Measurements from ENCODE around the gene DLST. TPM values are rescaled to one million over a fixed set of nuclear protein-coding genes. Genes with fewer than 3 reads are reported as not detected.

DLST gene
- total RNA-seq, 1 donor from 2014 or later = 48.2 TPM

DNA sequence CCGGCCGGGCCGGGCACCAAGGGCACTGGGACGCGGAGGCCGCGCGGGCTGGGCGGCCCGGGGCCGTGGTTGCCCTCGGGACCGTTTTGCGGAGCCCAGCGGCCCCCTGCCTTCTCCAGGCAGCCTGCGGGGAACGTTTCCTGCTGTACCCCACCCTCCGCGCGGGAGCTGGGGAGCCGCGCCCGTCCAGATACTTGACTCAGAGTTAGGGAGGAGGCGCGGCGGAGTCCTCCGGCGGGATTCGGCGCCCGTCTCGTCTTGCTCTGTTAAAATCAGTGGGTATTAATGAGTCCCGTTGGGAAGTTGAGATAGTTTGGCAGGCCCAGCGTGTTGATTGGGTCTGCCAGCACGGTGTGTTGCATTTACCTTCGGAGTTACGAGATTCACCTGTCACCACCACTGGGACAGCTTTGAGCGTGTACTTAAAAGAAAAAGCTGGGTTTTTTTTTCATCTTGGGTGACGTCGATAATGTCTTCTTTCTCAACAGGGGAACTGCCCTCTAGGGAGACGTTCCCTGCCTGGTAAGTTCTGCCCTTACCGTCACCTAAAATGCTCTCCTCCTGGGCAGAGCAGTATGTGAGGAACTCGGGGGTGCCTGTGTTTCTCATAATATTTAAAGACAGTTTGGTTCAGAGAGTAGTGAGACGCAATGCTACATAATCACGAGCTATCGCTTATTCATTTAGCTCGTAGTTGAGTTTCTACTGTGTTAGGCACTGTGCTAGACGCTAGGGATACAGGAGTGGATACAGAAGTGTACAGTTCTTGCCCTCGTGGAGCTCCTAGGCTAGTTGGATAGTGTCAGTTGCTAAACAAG lies 596 bp downstream of the DLST start:
- Histone ChIP-seq H3K36me3 (ENCODE audit: control insufficient read depth, insufficient read depth, low read length) (peaks cover 2% of the 10 kb centered on the region), H3K4me3 (ENCODE audit: low read depth, low read length) (peak overlapping the region; percentile 62), H3K27me3 (ENCODE audit: control insufficient read depth, insufficient read depth, low read length) (no peaks in the 10 kb centered on the region)
- TF ChIP-seq CTCF (IDR thresholded peaks at IDR 0.05; ENCODE audit: insufficient read depth, low read length, severe bottlenecking) = no peak
- peak; percentile 58 for DNase-seq (ENCODE audit: low read depth)
- no peak for FAIRE-seq

DNA sequence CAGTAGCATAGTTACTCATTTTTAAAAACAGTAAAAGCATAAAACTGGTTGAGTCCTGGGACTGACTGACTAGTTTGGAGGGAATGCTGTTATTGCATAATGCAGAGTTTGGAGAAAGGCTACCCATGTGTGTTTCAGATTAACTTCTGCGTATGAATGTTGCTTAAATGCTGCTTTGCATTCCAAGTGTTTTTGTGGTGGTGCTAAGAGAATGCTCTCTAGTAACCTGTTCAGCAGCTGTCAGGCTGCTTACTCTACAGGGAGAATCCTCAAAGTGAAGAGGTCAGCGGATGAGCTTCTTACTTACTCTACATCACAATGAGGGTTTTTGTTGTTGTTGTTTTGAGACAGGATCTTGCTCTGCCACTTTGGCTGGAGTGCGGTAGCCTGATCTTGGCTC lies 4.3 kb downstream of the DLST start:
- FAIRE-seq (no peak), DNase-seq (ENCODE audit: low read depth) (peak; percentile 40)
- no peaks in the 10 kb centered on the region for H3K27me3 ChIP-seq (ENCODE audit: control insufficient read depth, insufficient read depth, low read length)
- H3K4me3 ChIP-seq (ENCODE audit: low read depth, low read length) = no peak overlapping the region
- H3K36me3 ChIP-seq (ENCODE audit: control insufficient read depth, insufficient read depth, low read length) = peaks cover 4% of the 10 kb centered on the region
- no peak for TF ChIP-seq CTCF (IDR thresholded peaks at IDR 0.05; ENCODE audit: insufficient read depth, low read length, severe bottlenecking)

GRCh38 chr14:74888164-74889158 lies 6.7 kb downstream of the DLST start:
- H3K4me3 ChIP-seq (ENCODE audit: low read depth, low read length) = no peak overlapping the region
- H3K27me3 ChIP-seq (ENCODE audit: control insufficient read depth, insufficient read depth, low read length) = no peaks in the 10 kb centered on the region
- H3K36me3 ChIP-seq (ENCODE audit: control insufficient read depth, insufficient read depth, low read length) = peaks cover 13% of the 10 kb centered on the region
- FAIRE-seq = no peak
- peak; percentile 39 for DNase-seq (ENCODE audit: low read depth)
- TF ChIP-seq CTCF (IDR thresholded peaks at IDR 0.05; ENCODE audit: insufficient read depth, low read length, severe bottlenecking) = no peak

DNA sequence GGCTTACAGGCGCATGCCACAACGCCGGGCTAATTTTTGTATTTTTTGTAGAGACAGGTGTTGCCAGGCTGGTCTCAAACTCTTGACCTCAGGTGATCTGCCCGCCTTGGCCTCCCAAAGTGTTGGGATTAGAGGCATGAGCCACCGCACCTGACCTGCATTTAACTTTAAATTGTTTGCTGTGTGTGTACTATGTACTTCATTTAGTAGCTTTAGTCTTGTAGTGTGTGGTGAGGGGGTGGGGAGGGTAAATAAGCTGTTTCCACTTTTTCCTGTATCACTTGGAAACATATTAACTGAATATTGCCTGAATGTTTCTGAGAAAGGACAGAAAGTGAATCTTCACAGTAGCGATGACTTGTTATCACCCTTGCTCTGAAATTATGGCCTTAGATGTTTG lies 8.5 kb downstream of the DLST start:
- no peak for TF ChIP-seq CTCF (IDR thresholded peaks at IDR 0.05; ENCODE audit: insufficient read depth, low read length, severe bottlenecking)
- DNase-seq (ENCODE audit: low read depth) (no peak), FAIRE-seq (no peak)
- Histone ChIP-seq H3K27me3 (ENCODE audit: control insufficient read depth, insufficient read depth, low read length) (no peaks in the 10 kb centered on the region), H3K4me3 (ENCODE audit: low read depth, low read length) (no peak overlapping the region), H3K36me3 (ENCODE audit: control insufficient read depth, insufficient read depth, low read length) (peaks cover 20% of the 10 kb centered on the region)

DNA sequence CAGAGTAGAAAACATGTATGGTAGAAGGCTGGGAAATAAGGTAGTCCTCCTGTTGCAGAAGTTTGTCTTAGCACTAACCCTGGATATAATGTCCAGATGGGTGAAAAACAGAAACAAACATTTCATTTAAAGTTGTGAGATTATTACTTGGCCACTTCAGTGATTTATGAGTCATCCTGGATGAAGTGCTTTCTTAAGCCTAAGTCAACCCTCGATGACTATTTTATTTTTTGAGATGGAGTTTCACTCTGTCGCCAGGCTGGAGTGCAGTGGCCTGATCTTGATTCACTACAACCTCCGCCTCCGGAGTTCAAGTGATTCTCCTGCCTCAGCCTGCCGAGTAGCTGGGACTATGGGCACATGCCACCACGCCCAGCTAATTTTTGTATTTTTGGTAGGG lies 10.2 kb downstream of the DLST start:
- TF ChIP-seq CTCF (IDR thresholded peaks at IDR 0.05; ENCODE audit: insufficient read depth, low read length, severe bottlenecking) = no peak
- DNase-seq (ENCODE audit: low read depth) = peak; percentile 46
- Histone ChIP-seq H3K36me3 (ENCODE audit: control insufficient read depth, insufficient read depth, low read length) (peaks cover 29% of the 10 kb centered on the region), H3K27me3 (ENCODE audit: control insufficient read depth, insufficient read depth, low read length) (no peaks in the 10 kb centered on the region), H3K4me3 (ENCODE audit: low read depth, low read length) (no peak overlapping the region)
- no peak for FAIRE-seq
